Measurements from ENCODE around the gene CCL18.
"Not testable (repeated sequence)": the region's sequence is repeated elsewhere in the genome, so short reads cannot be mapped to it uniquely, and the experiment has no call there.

The CCL18 gene

DNA sequence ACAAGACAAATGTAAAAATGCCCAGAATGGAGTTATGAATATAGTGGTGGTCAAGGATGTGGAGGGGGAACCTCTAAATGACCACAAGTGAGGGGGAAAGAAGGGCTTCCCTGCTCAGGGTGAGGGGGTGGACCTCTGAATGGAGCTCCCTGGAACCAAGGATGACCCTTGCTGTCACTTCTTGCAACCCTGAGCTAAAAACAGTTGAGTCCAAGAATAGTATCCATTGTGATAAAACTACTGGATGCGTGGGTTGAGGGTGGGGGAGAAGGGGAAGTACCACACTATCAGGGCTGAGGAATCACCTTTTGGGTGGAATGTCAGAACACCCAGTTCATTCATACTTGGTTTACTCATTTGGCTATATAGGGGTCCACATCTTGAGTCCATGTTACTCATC lies 34.9 kb downstream of the CCL18 start:
- in situ Hi-C loops (cut with MboI; ENCODE audit: low sequenced_read_pairs): not testable (repeated sequence)

GRCh38 chr17:36103401-36103975 lies 39.4 kb downstream of the CCL18 start, which contains the start of gene CCL4:
Gene CCL4 (plus strand): TSS chr17:36103827. CDS start chr17:36103906, 79 bp downstream.
- in situ Hi-C loops (cut with MboI; ENCODE audit: low sequenced_read_pairs): not testable (repeated sequence)

GRCh38 chr17:36104246-36104645 lies 40.2 kb downstream of the CCL18 start:
- in situ Hi-C loops (cut with MboI; ENCODE audit: low sequenced_read_pairs): not testable (repeated sequence)

DNA sequence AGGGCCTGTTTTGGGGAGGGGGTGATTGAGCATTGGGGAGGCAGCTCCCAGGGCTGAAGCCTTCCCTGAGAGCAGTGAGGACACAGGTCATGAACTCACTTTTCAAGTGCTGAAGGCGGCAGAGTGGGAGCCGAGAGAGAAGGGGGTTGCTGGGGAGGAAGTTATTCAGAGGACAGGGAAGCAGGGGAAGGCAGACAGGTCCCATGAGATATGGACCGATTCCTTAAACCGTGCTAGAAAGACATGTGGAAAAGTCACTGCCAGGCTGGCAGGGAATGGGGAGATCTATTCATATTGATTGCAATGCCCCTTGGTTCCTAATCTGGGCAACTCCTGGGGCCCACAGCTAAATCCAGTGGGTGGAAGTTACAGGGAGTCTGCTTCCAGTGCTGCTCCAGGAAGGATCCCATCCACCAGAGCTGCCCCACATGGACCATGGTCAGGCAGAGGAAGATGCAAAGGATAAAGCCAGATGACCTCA lies 40.7 kb downstream of the CCL18 start:
- in situ Hi-C loops (cut with MboI; ENCODE audit: low sequenced_read_pairs): no loop called here

GRCh38 chr17:36105781-36106492 lies 41.9 kb downstream of the CCL18 start:
- in situ Hi-C loops (cut with MboI; ENCODE audit: low sequenced_read_pairs): no loop called here

DNA sequence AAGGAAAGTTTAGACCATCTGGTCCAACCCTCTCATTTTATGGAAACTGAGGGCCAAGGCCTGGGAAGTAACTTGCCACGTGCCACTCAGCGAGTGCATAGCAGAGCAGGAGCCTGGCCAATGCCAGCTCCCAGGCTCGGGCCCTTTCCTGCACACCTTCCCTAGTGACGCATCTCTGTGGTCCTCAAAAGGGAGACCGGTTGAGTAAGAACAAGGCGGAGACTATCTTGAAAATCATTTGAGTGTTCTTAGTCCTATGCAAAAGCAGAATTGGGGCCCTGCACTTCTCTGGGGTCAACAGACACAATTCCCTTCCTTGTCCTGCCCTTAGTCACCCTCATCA lies 42.4 kb downstream of the CCL18 start:
- in situ Hi-C loops (cut with MboI; ENCODE audit: low sequenced_read_pairs): no loop called here

- in situ Hi-C loops (cut with MboI; ENCODE audit: low sequenced_read_pairs): no loop called here
Observed at GRCh38 chr17:36107660-36108059, 43.6 kb downstream of the CCL18 start.

DNA sequence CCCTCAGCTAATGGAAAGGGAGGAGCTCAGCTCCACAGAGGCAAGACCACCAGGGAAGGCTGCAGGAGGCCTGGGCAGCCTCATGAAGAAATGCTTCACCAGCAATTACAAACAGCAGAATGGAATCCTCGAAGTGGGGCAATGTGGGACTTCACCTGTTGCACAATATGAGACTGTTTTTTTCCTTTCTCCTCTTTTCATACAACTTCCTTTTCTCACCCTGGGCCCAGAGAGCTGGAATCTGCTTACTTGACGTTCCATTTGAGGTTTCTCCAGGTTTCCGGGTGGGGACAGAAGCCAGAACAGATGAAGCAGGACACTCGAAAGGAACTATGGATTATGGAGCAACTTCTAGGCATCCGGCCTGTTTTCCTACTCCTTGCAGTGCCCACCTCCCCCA lies 44.2 kb downstream of the CCL18 start:
- in situ Hi-C loops (cut with MboI; ENCODE audit: low sequenced_read_pairs): not testable (repeated sequence)

GRCh38 chr17:36111068-36111490 lies 47.0 kb downstream of the CCL18 start:
- in situ Hi-C loops (cut with MboI; ENCODE audit: low sequenced_read_pairs): no loop called here

- in situ Hi-C loops (cut with MboI; ENCODE audit: low sequenced_read_pairs): no loop called here
Observed at GRCh38 chr17:36112572-36112971, 48.5 kb downstream of the CCL18 start.

- in situ Hi-C loops (cut with MboI; ENCODE audit: low sequenced_read_pairs): not testable (repeated sequence)
Observed at GRCh38 chr17:36113131-36113530, 49.1 kb downstream of the CCL18 start.

DNA sequence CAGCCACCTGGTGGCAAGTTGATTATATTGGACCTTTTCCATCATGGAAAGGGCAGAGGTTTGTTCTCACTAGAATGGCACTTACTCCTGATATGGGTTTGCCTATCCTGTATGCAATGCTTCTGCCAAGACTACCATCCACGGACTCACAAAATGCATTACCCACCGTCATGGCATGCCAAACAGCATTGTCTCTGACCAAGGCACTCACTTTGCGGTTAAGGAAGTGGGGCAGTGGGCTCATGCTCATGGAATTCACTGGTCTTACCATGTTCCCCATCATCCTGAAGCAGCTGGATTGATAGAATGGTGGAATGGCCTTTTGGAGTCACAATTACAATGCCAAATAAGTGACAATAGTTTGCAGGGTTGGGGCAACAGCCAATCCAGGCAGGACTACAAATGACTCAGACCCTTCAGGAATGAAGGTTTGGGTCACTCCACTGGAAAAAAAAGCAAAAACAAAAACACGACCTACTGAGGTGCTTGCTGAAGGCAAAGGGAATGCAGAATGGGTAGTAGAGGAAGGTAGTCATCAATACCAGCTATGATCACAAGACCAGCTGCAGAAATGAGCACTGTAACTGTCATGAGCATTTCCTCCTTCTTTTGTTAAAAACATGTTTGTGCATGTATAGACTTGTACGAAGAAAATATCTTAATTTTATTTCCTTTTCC lies 51.0 kb downstream of the CCL18 start:
- in situ Hi-C loops (cut with MboI; ENCODE audit: low sequenced_read_pairs): not testable (repeated sequence)

- in situ Hi-C loops (cut with MboI; ENCODE audit: low sequenced_read_pairs): not testable (repeated sequence)
Observed at GRCh38 chr17:36115649-36115977, 51.5 kb downstream of the CCL18 start.

DNA sequence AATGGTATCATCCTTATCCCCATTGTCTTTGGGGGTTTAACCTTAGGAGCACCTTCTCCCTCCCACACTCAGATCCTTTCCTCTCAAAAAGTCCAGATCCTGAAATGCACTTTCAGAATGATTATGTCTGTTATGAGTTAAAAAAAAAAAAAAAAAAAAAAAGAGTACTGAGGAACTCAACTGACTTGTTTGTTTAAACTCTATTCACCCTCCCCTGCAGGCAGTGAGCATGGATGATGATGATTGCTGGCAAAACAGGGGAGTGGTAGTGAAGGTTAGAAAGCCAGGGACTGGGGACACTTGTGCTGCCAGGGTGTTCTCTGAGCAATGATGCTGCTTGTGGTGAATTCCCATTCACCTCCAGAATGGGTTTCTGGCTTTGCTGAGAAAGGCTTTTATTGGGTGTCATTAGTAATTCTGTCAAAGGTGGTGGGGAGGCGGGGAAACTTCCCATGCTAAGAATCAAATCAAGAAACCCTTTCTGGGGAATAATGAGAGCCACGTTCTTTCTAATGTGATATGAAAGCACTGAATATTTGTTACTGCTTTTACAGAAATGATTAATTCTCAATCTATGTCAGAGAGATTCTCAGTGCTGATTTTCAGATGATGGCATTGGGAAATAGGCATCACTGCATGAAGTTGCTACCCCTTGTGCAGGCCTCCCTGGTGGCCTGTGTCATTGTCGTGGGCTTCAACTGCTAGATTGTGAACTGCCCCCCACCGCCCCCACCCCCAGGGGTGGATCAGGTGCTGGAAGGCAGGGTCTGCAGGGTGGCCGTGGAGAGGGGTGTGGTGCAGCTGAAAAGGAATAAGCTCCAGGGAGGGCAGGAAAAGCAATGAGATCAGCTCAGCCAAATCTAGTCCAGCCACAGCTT lies 53.7 kb downstream of the CCL18 start:
- in situ Hi-C loops (cut with MboI; ENCODE audit: low sequenced_read_pairs): no loop called here

DNA sequence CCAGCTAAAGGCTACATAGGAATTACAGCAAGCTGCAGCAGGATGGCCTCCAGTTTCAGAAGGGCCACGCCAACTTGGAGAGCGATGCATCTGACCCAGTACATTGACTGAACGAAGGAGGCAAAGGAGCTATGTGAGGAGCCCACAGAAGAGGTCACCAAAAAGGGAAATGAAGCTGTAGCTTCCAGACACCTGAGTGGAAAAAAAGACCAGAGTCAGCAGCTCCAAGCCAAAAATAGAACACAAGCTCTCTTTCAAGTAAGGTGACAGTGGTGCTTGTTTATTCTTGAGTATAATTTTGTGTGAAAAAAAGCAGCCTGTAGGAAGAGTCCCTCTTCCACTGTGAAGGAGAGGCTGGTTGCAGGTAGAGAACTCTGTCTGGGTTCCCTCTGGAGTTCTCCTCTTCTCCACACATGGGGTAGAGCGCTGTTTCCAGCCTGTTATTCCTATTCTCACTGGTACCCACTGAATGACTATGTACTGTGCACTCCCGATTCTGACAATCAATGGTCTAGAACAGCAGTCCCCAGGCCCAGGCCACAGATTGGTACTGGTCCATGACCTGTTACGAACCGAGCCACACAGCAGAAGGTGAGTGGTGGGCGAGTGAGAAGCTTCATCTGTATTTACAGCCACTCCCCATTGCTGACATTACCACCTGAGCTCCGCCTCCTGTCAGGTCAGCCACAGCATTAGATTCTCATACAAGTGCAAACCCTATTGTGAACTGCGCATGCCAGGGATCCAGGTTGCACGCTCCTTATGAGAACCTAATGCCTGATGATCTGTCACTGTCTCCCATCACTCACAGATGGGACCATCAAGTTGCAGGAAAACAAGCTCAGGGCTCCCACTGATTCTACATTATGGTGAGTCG lies 54.6 kb downstream of the CCL18 start:
- in situ Hi-C loops (cut with MboI; ENCODE audit: low sequenced_read_pairs): no loop called here

DNA sequence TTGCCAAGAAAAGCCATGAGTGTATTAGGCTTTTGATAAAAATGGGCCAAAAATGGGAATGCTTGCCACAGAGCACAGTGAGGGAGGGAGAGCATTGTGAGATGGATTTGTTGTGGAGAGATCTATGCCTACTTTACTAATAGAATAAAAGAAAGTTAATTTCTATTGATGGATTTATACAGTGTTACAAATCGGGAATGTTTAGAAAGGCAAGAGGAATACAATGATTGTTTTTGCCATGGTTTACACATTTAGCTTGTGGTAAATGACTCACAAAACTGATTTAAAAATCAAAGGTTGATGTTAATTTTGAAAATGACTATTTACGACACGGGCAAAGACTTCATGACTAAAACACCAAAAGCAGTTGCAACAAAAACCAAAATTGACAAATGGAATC lies 56.1 kb downstream of the CCL18 start:
- in situ Hi-C loops (cut with MboI; ENCODE audit: low sequenced_read_pairs): no loop called here

DNA sequence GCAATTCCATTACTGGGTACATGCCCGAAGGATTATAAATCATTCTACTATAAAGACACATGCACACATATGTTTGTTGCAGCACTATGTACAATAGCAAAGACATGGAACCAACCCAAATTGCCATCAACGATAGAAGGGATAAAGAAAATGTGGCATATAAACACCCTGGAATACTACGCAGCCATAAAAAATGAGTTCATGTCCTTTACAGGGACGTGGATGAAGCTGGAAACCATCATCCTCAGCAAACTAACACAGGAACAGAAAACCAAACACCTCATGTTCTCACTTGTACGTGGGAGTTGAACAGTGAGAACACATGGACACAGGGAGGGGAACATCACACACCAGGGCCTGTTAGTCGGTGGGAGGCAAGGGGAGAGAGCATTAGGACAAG lies 57.0 kb downstream of the CCL18 start:
- in situ Hi-C loops (cut with MboI; ENCODE audit: low sequenced_read_pairs): not testable (repeated sequence)
